GM19238 (cell line): ENCODE measurements around the gene PSRC1.

ENCODE experiments used
- DNase-seq: peaks from one replicate; pipeline ENCODE4 v3.0.0; 2011; ENCODE audit warnings: low spot score; ENCODE audit not compliant: insufficient read length

Gene PSRC1

GRCh38 chr1:109272021-109272799 is 10.7 kb downstream of the PSRC1 start:
- DNase-seq = no peak

GRCh38 chr1:109271458-109271857 is 11.5 kb downstream of the PSRC1 start:
- DNase-seq = no peak

GRCh38 chr1:109270623-109271317 is 12.2 kb downstream of the PSRC1 start:
- no peak for DNase-seq

GRCh38 chr1:109269981-109270622 is 12.8 kb downstream of the PSRC1 start:
- DNase-seq = no peak

GRCh38 chr1:109269212-109269980 is 13.5 kb downstream of the PSRC1 start:
- no peak for DNase-seq

- no peak for DNase-seq
Observed at GRCh38 chr1:109268431-109269211, 14.3 kb downstream of the PSRC1 start.

- no peak for DNase-seq
Observed at GRCh38 chr1:109267743-109268300, 15.1 kb downstream of the PSRC1 start.

- DNase-seq = no peak
Observed at GRCh38 chr1:109266965-109267364, 16.0 kb downstream of the PSRC1 start.

- no peak for DNase-seq
Observed at GRCh38 chr1:109265741-109266330, 17.1 kb downstream of the PSRC1 start.

- DNase-seq = no peak
Observed at GRCh38 chr1:109265016-109265415, 17.9 kb downstream of the PSRC1 start.

GRCh38 chr1:109264379-109264755 is 18.6 kb downstream of the PSRC1 start:
- no peak for DNase-seq

- peak; percentile 87 for DNase-seq
Observed at GRCh38 chr1:109263597-109264378, 19.2 kb downstream of the PSRC1 start.

- no peak for DNase-seq
Observed at GRCh38 chr1:109263234-109263596, 19.7 kb downstream of the PSRC1 start.

GRCh38 chr1:109262231-109263055 is 20.5 kb downstream of the PSRC1 start:
- no peak for DNase-seq

- no peak for DNase-seq
Observed at GRCh38 chr1:109261578-109261977, 21.4 kb downstream of the PSRC1 start.

- no peak for DNase-seq
Observed at GRCh38 chr1:109261006-109261405, 21.9 kb downstream of the PSRC1 start.

- no peak for DNase-seq
Observed at GRCh38 chr1:109259674-109260557, 23.0 kb downstream of the PSRC1 start.
